IMR-90 (cell line): ENCODE data around the gene CUBN. TPM values are rescaled to one million over a fixed set of nuclear protein-coding genes. Genes with fewer than 3 reads are reported as not detected.

Experiments used
- ATAC-seq: fragments of 200-7000 bp; cut with Tn5 transposase; 2 replicates; pipeline ENCODE4 v1.9.1; 2020; ENCODE audit warnings: low read depth, mild to moderate bottlenecking, moderate library complexity
- BruUV-seq: library from RNA; stranded (reverse); fragments of 400-500 nt; replicated peaks from 2 replicates; lab custom pipeline; 2021; lab: Mats Ljungman, UMichigan
- CTCF ChIA-PET: fragments of 300-600 bp; formaldehyde crosslinking; extraction: SDS; loops from one replicate; lab custom pipeline; 2021; ENCODE audit warnings: antibody characterized with exemption; lab: Yijun Ruan, JAX
- POLR2A ChIA-PET: fragments of 300-600 bp; sonication (Branson Sonifier 250); formaldehyde crosslinking; loops from one replicate; lab custom pipeline; 2022; ENCODE audit warnings: antibody characterized with exemption; ENCODE audit not compliant: unreplicated experiment; lab: Charles Lee
- DNase-seq: peaks from one replicate; pipeline ENCODE4 v3.0.0; 2013
- H2AFZ ChIP-seq: replicated peaks from 2 replicates; pipeline ENCODE3; 2013; ENCODE audit warnings: low read length, mild to moderate bottlenecking; ENCODE audit not compliant: poor library complexity
- H2AK5ac ChIP-seq: 2 replicates; pipeline ENCODE4 v1.6.1; 2013; ENCODE audit warnings: low read depth, low read length, inconsistent platforms
- H2AK9ac ChIP-seq: replicated peaks from 2 replicates; pipeline ENCODE3; 2013; ENCODE audit warnings: mild to moderate bottlenecking, low read depth, low read length, moderate library complexity; ENCODE audit not compliant: poor library complexity
- H2BK120ac ChIP-seq: 2 replicates; pipeline ENCODE4 v1.6.1; 2013; ENCODE audit warnings: low read depth, low read length, inconsistent platforms
- H2BK15ac ChIP-seq: 3 replicates; pipeline ENCODE4 v1.6.1; 2013; ENCODE audit warnings: low read depth, low read length, inconsistent platforms
- H2BK20ac ChIP-seq: 2 replicates; pipeline ENCODE4 v1.6.1; 2013; ENCODE audit warnings: low read depth, mild to moderate bottlenecking, inconsistent platforms, low read length, moderate library complexity
- H2BK5ac ChIP-seq: 2 replicates; pipeline ENCODE4 v1.6.1; 2013; ENCODE audit warnings: mild to moderate bottlenecking, low read depth, low read length, inconsistent platforms; ENCODE audit not compliant: poor library complexity, severe bottlenecking
- H3K14ac ChIP-seq: replicated peaks from 2 replicates; pipeline ENCODE4 v1.6.1; 2013; ENCODE audit warnings: low read depth, low read length, inconsistent platforms
- H3K18ac ChIP-seq: 2 replicates; pipeline ENCODE4 v1.6.1; 2013; ENCODE audit warnings: low read depth, low read length, control low read depth
- H3K23ac ChIP-seq: 2 replicates; pipeline ENCODE4 v1.6.1; 2013; ENCODE audit warnings: low read depth, low read length, inconsistent platforms
- H3K27ac ChIP-seq: 2 replicates; pipeline ENCODE4 v1.5.1; 2013; ENCODE audit warnings: mild to moderate bottlenecking, control low read depth, low read length; ENCODE audit not compliant: insufficient read depth
- H3K27me3 ChIP-seq: 2 replicates; pipeline ENCODE4 v1.6.1; 2013; ENCODE audit warnings: low read length; ENCODE audit not compliant: control insufficient read depth, insufficient read depth
- H3K36me3 ChIP-seq: 2 replicates; pipeline ENCODE4 v1.6.1; 2013; ENCODE audit warnings: low read length, mixed read lengths; ENCODE audit not compliant: control insufficient read depth, insufficient read depth
- H3K4ac ChIP-seq: 2 replicates; pipeline ENCODE4 v1.6.1; 2013; ENCODE audit warnings: low read depth, low read length, inconsistent platforms
- H3K4me1 ChIP-seq: 2 replicates; pipeline ENCODE4 v1.6.1; 2013; ENCODE audit warnings: low read length, mixed read lengths; ENCODE audit not compliant: control insufficient read depth, insufficient read depth
- H3K4me2 ChIP-seq: 2 replicates; pipeline ENCODE4 v1.6.1; 2013; ENCODE audit warnings: low read depth, mild to moderate bottlenecking, control low read depth, low read length, moderate library complexity
- H3K4me3 ChIP-seq: 2 replicates; pipeline ENCODE4 v1.5.1; 2013; ENCODE audit warnings: low read depth, mild to moderate bottlenecking, control low read depth, low read length, moderate library complexity; ENCODE audit not compliant: insufficient read depth
- H3K56ac ChIP-seq: 2 replicates; pipeline ENCODE4 v1.6.1; 2013; ENCODE audit warnings: low read length, inconsistent platforms; ENCODE audit not compliant: insufficient read depth; ENCODE audit errors: extremely low read depth
- H3K79me1 ChIP-seq, 2 experiments: 2 replicates each; pipeline ENCODE4 v1.6.1; 2013; ENCODE audit warnings: low read length in 2 of 2, inconsistent platforms in 1 of 2, low read depth in 1 of 2
- H3K9ac ChIP-seq: 2 replicates; pipeline ENCODE4 v1.6.1; 2013; ENCODE audit warnings: low read depth, low read length, control low read depth
- H3K9me1 ChIP-seq: 2 replicates; pipeline ENCODE4 v1.6.1; 2013; ENCODE audit warnings: low read length, inconsistent platforms; ENCODE audit not compliant: insufficient read depth
- H3K9me3 ChIP-seq: 2 replicates; pipeline ENCODE4 v1.6.1; 2013; ENCODE audit warnings: low read length; ENCODE audit not compliant: control insufficient read depth, insufficient read depth
- H4K20me1 ChIP-seq: 2 replicates; pipeline ENCODE4 v1.6.1; 2013; ENCODE audit warnings: low read length, inconsistent platforms; ENCODE audit not compliant: insufficient read depth
- H4K5ac ChIP-seq: 2 replicates; pipeline ENCODE4 v1.6.1; 2013; ENCODE audit warnings: mild to moderate bottlenecking, low read depth, low read length, control low read depth
- H4K8ac ChIP-seq, 2 experiments: 2 replicates each; pipeline ENCODE4 v1.6.1; 2013; ENCODE audit warnings: low read depth in 2 of 2, low read length in 2 of 2, control low read depth in 1 of 2, inconsistent platforms in 1 of 2
- H4K91ac ChIP-seq: 2 replicates; pipeline ENCODE4 v1.6.1; 2013; ENCODE audit warnings: low read depth, low read length, inconsistent platforms; ENCODE audit not compliant: insufficient read depth
- SMC3 ChIP-seq: fragments of 150-350 bp; IDR thresholded peaks from 2 replicates; pipeline ENCODE4 v1.6.1; 2016; ENCODE audit warnings: low read depth, mild to moderate bottlenecking, antibody characterized with exemption, low read length, moderate library complexity
- WGBS, 2 experiments: methylation state at CpG; one replicate each; pipeline versions ENCODE4 v1.1.5 to v1.1.7; 2013; ENCODE audit warnings: missing lambda C conversion rate in 2 of 2; ENCODE audit not compliant: insufficient read length in 1 of 2; ENCODE audit errors: extremely low coverage in 2 of 2; 5-methylcytosine and 5-hydroxymethylcytosine counted together
- dilution Hi-C: fragments of 300-500 bp; cut with HindIII; formaldehyde crosslinking; loops from one replicate; pipeline ENCODE4 v1.14.3; 2018; ENCODE audit warnings: low sequenced_read_pairs; ENCODE audit not compliant: unreplicated experiment
- in situ Hi-C: fragments of 300-500 bp; cut with MboI; formaldehyde crosslinking; loops from 3 replicates; pipeline ENCODE4 v1.14.3; 2019; ENCODE audit warnings: low sequenced_read_pairs, inconsistent platforms, mixed read lengths
- intact Hi-C: fragments of 100-400 bp; cut with micrococcal nuclease; formaldehyde crosslinking; loops from 2 replicates; pipeline ENCODE4 v1.10.0; 2022
- polyA plus RNA-seq, 3 experiments: library from polyadenylated mRNA; depleted of rRNA; stranded (reverse); fragments of >200 nt; gene quantifications; 2 replicates each; pipeline ENCODE4 v1.2.3, GENCODE V29; 2012; ENCODE audit warnings: low replicate concordance in 1 of 3
- total RNA-seq: library from RNA; depleted of rRNA; stranded (reverse); fragments of >200 nt; gene quantifications from 2 replicates; pipeline ENCODE4 v1.2.3, GENCODE V29; 2012
- TF ChIP-seq, protein P1 (sequence below): fragments of 150-350 bp; IDR thresholded peaks from 2 replicates; pipeline ENCODE4 v1.6.1; 2016; ENCODE audit warnings: low read depth, mild to moderate bottlenecking, low read length, moderate library complexity, borderline replicate concordance

Gene CUBN
- total and polyA plus RNA-seq, 2 of the 4 experiments (the other 2 are of a cell fraction): 0.19 to 0.54 TPM

DNA sequence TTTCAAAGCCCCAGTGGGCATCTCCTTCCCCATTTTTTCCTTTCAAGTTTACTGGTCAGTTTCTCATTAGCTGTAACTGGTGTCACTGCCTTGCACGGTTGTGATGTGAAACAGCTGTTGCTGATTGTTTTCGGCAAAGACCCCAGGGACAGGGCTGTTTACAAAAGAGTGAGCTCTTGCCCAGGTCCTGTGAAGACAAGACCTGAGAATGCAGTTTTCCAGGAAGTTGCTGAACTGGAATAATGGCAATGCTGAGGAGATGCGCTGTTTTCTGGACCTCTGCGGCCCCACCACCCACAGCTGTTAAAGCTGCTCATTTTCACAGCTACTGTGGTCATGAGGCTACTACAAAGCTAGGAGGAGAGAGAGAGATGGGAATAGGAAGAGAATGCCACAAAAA, 195.8 kb downstream of the CUBN start:
- H2AFZ ChIP-seq: peak overlapping the region; percentile 78
- no peak overlapping the region for H3K9ac ChIP-seq
- H3K4me1 ChIP-seq: peaks cover 2% of the 10 kb centered on the region; the same call in 1 of the 2 replicates
- H3K56ac ChIP-seq: no peak overlapping the region
- no peak overlapping the region for H3K27ac ChIP-seq
- no peak; the same call in 1 of the 2 replicates for ATAC-seq
- in situ Hi-C loops: no loop called here
- H3K9me3 ChIP-seq: no peaks in the 10 kb centered on the region
- ChIA-PET CTCF (no interaction called here), POLR2A (no interaction called here)
- H3K4me2 ChIP-seq: no peak overlapping the region; the same call in 1 of the 2 replicates
- H2BK120ac ChIP-seq: peak overlapping the region; percentile 42; the same call in 1 of the 2 replicates
- H2BK15ac ChIP-seq: no peak overlapping the region
- no peak overlapping the region; the same call in 1 of the 2 replicates for H2BK20ac ChIP-seq
- dilution Hi-C loops: no loop called here
- no peak for TF ChIP-seq SMC3
- TF ChIP-seq, protein P1, sequence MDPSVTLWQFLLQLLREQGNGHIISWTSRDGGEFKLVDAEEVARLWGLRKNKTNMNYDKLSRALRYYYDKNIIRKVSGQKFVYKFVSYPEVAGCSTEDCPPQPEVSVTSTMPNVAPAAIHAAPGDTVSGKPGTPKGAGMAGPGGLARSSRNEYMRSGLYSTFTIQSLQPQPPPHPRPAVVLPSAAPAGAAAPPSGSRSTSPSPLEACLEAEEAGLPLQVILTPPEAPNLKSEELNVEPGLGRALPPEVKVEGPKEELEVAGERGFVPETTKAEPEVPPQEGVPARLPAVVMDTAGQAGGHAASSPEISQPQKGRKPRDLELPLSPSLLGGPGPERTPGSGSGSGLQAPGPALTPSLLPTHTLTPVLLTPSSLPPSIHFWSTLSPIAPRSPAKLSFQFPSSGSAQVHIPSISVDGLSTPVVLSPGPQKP: no peak
- no TSS peak for BruUV-seq
- H3K36me3 ChIP-seq: no peaks in the 10 kb centered on the region
- H3K23ac ChIP-seq: no peak overlapping the region
- H3K4ac ChIP-seq: no peak overlapping the region
- peak overlapping the region; percentile 17; the same call in 1 of the 2 replicates for H3K18ac ChIP-seq
- no peak overlapping the region; the same call in 1 of the 2 replicates for H4K5ac ChIP-seq
- H3K9me1 ChIP-seq: peaks cover 8% of the 10 kb centered on the region
- 0 out of 2 replicates have a peak overlapping the region, but pooled peaks have one; percentile 38 for H3K14ac ChIP-seq
- H4K91ac ChIP-seq: no peak overlapping the region
- H4K20me1 ChIP-seq: no peaks in the 10 kb centered on the region
- peak overlapping the region in 1 of 2 experiments; percentile 56; a peak in 1 of 4 replicates for H4K8ac ChIP-seq
- H2AK5ac ChIP-seq: no peak overlapping the region
- no peak overlapping the region for H3K4me3 ChIP-seq
- no peak for DNase-seq
- intact Hi-C loops: no loop called here
- H3K79me1 ChIP-seq: no peaks in the 10 kb centered on the region
- H2BK5ac ChIP-seq: no peak overlapping the region
- no peaks in the 10 kb centered on the region for H3K27me3 ChIP-seq
- H2AK9ac ChIP-seq: no peak overlapping the region
- no CpG with 5 or more reads among the region's 4 CpGs for WGBS, 2 experiments
